Measurements from ENCODE around the gene CD4.
A peak's percentile ranks its signal among the peaks of the same experiment; 100 is the strongest.

Gene CD4

DNA sequence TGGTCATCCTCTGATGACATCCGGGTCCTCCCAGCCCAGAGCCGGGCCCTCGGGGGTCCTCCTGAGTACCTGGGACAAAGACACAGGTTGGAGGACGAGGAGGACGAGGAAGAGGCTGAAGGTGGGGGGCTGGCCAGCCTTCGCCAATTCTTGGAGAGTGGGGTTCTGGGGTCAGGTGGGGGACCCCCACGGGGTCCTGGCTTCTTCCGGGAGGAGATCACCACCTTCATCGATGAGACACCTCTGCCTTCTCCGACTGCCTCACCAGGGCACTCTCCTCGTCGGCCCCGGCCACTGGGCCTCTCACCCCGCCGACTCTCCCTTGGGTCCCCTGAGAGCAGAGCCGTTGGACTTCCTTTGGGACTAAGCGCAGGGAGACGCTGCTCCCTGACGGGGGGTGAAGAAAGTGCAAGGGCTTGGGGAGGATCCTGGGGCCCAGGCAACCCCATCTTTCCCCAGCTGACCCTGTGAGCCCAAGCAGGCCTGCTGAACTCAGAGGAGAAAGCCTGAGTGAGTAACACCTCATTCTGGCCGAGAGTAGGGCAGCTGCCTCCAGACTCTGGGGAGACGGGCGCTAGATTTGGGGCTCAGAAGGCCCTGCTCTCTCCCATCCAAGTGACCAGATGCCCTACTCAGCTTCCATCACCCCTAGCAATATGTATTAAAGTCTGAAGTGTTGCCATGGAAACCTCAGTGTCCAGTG lies 37.6 kb downstream of the CD4 start:
- DNase-seq (ENCODE audit: insufficient read length) (no peak), FAIRE-seq (no peak)
- no peak for TF ChIP-seq TAF1 (IDR thresholded peaks at IDR 0.05; ENCODE audit: borderline replicate concordance, low read depth, low read length)
- no peak for TF ChIP-seq POLR2A (IDR thresholded peaks at IDR 0.05; ENCODE audit: low read depth, low read length)
- TF ChIP-seq POLR2AphosphoS5 (IDR thresholded peaks at IDR 0.05; ENCODE audit: low read depth, low read length), result no peak

DNA sequence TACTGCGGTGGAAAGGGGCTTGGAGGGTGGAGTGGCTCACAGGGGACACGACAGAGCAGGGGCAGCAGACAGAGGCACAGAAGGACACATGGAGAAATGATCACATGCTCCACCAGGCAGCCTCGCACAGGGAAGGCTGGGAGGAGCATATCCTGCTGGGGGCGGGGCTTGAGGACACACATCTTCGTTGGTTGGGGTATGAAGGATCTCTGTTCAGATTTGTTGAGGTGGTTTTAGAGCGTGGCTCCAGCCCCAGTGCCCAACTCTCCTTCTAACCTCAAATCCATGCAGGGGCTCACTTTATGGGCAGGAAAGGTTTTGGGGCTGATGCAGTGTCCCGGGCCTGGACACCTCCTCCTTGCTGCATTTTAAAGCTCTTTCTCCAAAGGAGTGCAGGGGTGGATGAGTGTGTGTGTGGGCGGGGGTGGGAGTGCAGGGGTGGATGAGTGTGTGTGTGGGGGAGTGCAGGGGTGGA lies 38.1 kb downstream of the CD4 start:
- DNase-seq (ENCODE audit: insufficient read length), result no peak

DNA sequence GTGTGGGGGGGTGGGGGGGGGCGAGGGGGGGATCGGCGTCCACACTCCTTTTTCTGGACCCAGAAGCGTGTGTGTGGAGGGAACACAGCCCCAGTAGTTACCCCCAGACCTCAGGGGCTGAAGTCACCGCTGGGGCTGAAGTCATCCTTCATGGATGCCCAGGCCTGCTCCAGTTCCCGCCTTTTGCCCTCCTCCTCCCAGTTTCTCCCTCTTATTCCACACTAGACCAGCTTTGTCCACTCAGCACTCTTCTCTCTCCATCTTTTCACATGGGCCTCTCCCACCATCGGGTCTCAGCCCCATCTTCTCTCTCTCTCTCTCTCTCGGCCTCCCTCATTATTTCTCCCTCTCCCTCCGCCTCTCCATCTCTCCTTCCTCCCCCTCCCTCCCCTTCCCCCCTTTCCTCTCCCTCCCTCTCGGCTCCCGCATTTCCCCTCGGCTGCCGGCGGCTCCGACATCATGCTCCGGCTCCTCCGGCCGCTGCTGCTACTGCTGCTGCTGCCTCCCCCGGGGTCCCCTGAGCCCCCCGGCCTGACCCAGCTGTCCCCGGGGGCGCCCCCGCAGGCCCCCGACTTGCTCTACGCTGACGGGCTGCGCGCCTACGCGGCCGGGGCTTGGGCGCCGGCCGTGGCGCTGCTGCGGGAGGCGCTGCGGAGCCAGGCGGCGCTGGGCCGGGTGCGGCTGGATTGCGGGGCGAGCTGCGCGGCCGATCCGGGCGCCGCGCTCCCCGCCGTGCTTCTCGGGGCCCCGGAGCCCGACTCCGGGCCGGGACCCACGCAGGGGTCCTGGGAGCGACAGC lies 38.9 kb downstream of the CD4 start, which contains the start of gene P3H3:
Gene P3H3, plus strand, starts transcription at position 426 of the 799 bp plus-strand sequence. Its CDS starts 34 bp downstream, at position 460.
- DNase-seq (ENCODE audit: insufficient read length) (no peak), FAIRE-seq (no peak)
- no peak for TF ChIP-seq POLR2A (IDR thresholded peaks at IDR 0.05; ENCODE audit: low read depth, low read length)
- no peak for TF ChIP-seq POLR2AphosphoS5 (IDR thresholded peaks at IDR 0.05; ENCODE audit: low read depth, low read length)
- TF ChIP-seq TAF1 (IDR thresholded peaks at IDR 0.05; ENCODE audit: borderline replicate concordance, low read depth, low read length), result no peak

More for the DNA sequence above, 38.1 kb downstream of the CD4 start:
- peak; percentile 14 for FAIRE-seq
- TF ChIP-seq TAF1 (IDR thresholded peaks at IDR 0.05; ENCODE audit: borderline replicate concordance, low read depth, low read length) (no peak), POLR2A (IDR thresholded peaks at IDR 0.05; ENCODE audit: low read depth, low read length) (no peak), POLR2AphosphoS5 (IDR thresholded peaks at IDR 0.05; ENCODE audit: low read depth, low read length) (no peak)

- DNase-seq (ENCODE audit: insufficient read length), result no peak
- no peak for FAIRE-seq
- TF ChIP-seq TAF1 (IDR thresholded peaks at IDR 0.05; ENCODE audit: borderline replicate concordance, low read depth, low read length) (no peak), POLR2AphosphoS5 (IDR thresholded peaks at IDR 0.05; ENCODE audit: low read depth, low read length) (no peak), POLR2A (IDR thresholded peaks at IDR 0.05; ENCODE audit: low read depth, low read length) (no peak)
Observed at GRCh38 chr12:6828781-6829535, 39.6 kb downstream of the CD4 start.

DNA sequence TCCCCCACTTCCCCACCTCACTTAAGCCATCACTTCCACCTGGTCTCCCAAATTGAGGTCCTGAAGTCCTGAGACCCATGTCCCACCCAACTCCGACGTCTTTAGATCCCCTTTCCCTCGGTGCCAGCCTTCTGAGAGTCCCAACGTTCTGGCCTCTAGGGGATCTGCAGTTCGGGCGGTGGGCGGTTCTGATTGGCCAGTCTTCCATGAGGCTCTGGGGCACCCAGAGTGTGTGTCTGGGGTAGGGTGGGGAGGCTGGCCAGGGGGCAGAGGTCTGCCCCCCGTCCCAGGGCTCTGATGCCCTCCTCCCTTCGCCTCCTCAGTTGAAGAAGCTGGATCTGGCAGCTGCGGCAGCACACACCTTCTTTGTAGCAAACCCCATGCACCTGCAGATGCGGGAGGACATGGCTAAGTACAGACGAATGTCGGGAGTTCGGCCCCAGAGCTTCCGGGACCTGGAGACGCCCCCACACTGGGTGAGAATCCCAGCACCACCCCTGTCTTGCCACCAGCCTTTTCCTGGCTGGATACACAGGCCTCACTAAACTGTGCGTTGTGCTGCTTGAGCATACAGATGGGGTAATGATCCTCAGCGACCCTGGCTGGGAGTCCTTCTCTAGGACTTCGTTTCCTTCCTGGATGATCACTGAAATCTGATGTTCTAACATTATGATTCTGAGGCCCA lies 40.4 kb downstream of the CD4 start:
- FAIRE-seq, result peak; percentile 33
- DNase-seq (ENCODE audit: insufficient read length), result no peak
- TF ChIP-seq POLR2A (IDR thresholded peaks at IDR 0.05; ENCODE audit: low read depth, low read length) (no peak), TAF1 (IDR thresholded peaks at IDR 0.05; ENCODE audit: borderline replicate concordance, low read depth, low read length) (no peak), POLR2AphosphoS5 (IDR thresholded peaks at IDR 0.05; ENCODE audit: low read depth, low read length) (no peak)

DNA sequence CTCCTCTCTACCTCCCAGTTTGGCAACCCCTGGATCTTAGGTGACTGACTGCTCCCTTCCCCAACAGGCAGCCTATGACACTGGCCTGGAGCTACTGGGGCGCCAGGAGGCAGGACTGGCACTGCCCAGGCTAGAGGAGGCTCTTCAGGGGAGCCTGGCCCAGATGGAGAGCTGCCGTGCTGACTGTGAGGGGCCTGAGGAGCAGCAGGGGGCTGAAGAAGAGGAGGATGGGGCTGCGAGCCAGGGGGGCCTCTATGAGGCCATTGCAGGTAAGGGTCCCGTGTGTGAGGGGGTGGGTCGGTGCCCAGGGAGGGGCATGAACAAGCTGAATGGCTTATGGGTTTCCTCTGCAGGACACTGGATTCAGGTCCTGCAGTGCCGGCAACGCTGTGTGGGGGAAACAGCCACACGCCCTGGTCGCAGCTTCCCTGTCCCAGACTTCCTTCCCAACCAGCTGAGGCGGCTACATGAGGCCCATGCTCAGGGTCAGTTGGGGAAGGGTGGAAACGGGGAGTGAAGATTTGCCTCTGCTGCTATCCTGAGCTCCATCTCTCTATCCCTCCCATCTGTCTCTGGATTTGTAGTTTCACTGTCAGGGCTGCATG lies 41.1 kb downstream of the CD4 start:
- TF ChIP-seq POLR2AphosphoS5 (IDR thresholded peaks at IDR 0.05; ENCODE audit: low read depth, low read length) (no peak), POLR2A (IDR thresholded peaks at IDR 0.05; ENCODE audit: low read depth, low read length) (no peak), TAF1 (IDR thresholded peaks at IDR 0.05; ENCODE audit: borderline replicate concordance, low read depth, low read length) (no peak)
- FAIRE-seq (no peak), DNase-seq (ENCODE audit: insufficient read length) (no peak)

GRCh38 chr12:6830999-6831398 lies 41.7 kb downstream of the CD4 start:
- DNase-seq (ENCODE audit: insufficient read length) (no peak), FAIRE-seq (no peak)
- TF ChIP-seq POLR2A (IDR thresholded peaks at IDR 0.05; ENCODE audit: low read depth, low read length) (no peak), TAF1 (IDR thresholded peaks at IDR 0.05; ENCODE audit: borderline replicate concordance, low read depth, low read length) (no peak), POLR2AphosphoS5 (IDR thresholded peaks at IDR 0.05; ENCODE audit: low read depth, low read length) (no peak)

GRCh38 chr12:6831450-6831995 lies 42.2 kb downstream of the CD4 start:
- no peak for TF ChIP-seq TAF1 (IDR thresholded peaks at IDR 0.05; ENCODE audit: borderline replicate concordance, low read depth, low read length)
- no peak for TF ChIP-seq POLR2A (IDR thresholded peaks at IDR 0.05; ENCODE audit: low read depth, low read length)
- TF ChIP-seq POLR2AphosphoS5 (IDR thresholded peaks at IDR 0.05; ENCODE audit: low read depth, low read length), result no peak
- FAIRE-seq, result no peak
- DNase-seq (ENCODE audit: insufficient read length), result no peak

DNA sequence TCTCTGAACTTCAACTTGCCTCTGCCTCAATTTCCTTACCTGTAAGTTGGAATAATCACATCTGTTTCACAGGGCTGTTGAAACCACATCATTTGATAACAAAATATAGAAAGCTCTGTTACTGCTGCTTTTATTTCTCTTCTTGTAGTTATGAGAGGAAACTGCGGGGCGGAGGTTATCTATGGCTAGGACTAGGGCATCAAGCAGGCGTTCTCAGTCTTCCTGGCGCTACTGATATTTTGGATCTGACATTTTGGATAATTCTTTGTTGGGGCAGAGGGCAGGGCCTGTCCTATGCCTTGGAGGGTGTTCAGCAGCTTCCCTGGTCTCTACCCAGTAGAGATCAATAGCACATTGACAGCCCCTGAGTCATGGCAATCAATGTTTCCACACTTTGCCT lies 42.8 kb downstream of the CD4 start:
- DNase-seq (ENCODE audit: insufficient read length) (no peak), FAIRE-seq (no peak)
- TF ChIP-seq POLR2AphosphoS5 (IDR thresholded peaks at IDR 0.05; ENCODE audit: low read depth, low read length) (no peak), POLR2A (IDR thresholded peaks at IDR 0.05; ENCODE audit: low read depth, low read length) (no peak), TAF1 (IDR thresholded peaks at IDR 0.05; ENCODE audit: borderline replicate concordance, low read depth, low read length) (no peak)
